Measurements from ENCODE around the gene UBA5.

The UBA5 gene

DNA sequence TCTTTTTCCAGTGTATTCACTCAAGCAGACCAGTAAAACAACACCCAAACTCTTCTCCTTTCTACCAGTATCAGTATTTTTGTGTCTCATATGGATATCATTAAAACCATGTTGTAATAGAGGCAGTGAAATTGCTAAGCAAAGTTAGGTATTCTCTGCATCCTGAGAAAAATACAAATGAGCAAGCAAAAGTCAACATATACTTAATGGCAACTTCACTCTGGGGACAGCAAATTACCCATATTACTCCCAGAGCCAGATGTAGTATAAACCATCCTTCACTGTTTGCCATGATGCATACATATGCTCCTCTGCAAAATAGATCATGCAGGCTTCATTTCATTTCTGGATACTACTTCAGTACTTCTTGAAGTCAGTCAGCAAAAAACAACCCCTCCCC is 22.1 kb downstream of the UBA5 start:
- TF ChIP-seq, protein P1, sequence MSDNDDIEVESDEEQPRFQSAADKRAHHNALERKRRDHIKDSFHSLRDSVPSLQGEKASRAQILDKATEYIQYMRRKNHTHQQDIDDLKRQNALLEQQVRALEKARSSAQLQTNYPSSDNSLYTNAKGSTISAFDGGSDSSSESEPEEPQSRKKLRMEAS (IDR thresholded peaks at IDR 0.05), result no peak
- no peak for TF ChIP-seq NFIC (IDR thresholded peaks at IDR 0.05)
- TF ChIP-seq TEAD4 (IDR thresholded peaks at IDR 0.05), result no peak
- no peak for TF ChIP-seq CREB1 (IDR thresholded peaks at IDR 0.05; ENCODE audit: low read depth)
- TF ChIP-seq, protein P2, sequence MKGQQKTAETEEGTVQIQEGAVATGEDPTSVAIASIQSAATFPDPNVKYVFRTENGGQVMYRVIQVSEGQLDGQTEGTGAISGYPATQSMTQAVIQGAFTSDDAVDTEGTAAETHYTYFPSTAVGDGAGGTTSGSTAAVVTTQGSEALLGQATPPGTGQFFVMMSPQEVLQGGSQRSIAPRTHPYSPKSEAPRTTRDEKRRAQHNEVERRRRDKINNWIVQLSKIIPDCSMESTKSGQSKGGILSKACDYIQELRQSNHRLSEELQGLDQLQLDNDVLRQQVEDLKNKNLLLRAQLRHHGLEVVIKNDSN (IDR thresholded peaks at IDR 0.05), result no peak
- TF ChIP-seq EGR1 (IDR thresholded peaks at IDR 0.05), result no peak
- TF ChIP-seq, protein P3, sequence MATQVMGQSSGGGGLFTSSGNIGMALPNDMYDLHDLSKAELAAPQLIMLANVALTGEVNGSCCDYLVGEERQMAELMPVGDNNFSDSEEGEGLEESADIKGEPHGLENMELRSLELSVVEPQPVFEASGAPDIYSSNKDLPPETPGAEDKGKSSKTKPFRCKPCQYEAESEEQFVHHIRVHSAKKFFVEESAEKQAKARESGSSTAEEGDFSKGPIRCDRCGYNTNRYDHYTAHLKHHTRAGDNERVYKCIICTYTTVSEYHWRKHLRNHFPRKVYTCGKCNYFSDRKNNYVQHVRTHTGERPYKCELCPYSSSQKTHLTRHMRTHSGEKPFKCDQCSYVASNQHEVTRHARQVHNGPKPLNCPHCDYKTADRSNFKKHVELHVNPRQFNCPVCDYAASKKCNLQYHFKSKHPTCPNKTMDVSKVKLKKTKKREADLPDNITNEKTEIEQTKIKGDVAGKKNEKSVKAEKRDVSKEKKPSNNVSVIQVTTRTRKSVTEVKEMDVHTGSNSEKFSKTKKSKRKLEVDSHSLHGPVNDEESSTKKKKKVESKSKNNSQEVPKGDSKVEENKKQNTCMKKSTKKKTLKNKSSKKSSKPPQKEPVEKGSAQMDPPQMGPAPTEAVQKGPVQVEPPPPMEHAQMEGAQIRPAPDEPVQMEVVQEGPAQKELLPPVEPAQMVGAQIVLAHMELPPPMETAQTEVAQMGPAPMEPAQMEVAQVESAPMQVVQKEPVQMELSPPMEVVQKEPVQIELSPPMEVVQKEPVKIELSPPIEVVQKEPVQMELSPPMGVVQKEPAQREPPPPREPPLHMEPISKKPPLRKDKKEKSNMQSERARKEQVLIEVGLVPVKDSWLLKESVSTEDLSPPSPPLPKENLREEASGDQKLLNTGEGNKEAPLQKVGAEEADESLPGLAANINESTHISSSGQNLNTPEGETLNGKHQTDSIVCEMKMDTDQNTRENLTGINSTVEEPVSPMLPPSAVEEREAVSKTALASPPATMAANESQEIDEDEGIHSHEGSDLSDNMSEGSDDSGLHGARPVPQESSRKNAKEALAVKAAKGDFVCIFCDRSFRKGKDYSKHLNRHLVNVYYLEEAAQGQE (IDR thresholded peaks at IDR 0.05; ENCODE audit: low read depth), result no peak
- no peak for TF ChIP-seq RAD21 (IDR thresholded peaks at IDR 0.05; ENCODE audit: low read depth)
- no peak for TF ChIP-seq YY1 (IDR thresholded peaks at IDR 0.05; ENCODE audit: low read depth)
- TF ChIP-seq ZBTB7A (IDR thresholded peaks at IDR 0.05; ENCODE audit: low read depth), result no peak
- TF ChIP-seq FOXM1 (IDR thresholded peaks at IDR 0.05; ENCODE audit: borderline replicate concordance, low read depth), result no peak

DNA sequence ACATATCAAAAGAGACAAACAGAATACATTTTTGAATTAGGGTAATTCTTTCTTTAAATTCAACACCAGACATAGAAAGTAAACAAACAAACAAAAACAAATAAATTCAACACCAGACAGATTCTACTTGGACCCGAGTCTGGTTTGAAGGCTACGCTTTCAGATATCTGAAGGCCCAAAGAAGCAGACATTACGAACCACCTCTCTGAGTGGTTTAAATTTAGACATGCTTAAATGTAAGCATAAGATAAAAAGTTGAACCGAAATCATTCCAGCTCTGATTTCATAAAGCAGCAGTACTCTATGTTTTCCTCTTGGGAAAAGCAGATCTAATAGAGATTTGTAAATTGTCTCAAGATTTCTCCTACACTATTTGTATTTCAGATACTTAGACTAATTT is 29.9 kb downstream of the UBA5 start:
- TF ChIP-seq, protein P3 (IDR thresholded peaks at IDR 0.05; ENCODE audit: low read depth), result no peak
- no peak for TF ChIP-seq FOXM1 (IDR thresholded peaks at IDR 0.05; ENCODE audit: borderline replicate concordance, low read depth)
- TF ChIP-seq, protein P2 (IDR thresholded peaks at IDR 0.05), result no peak
- TF ChIP-seq NFIC (IDR thresholded peaks at IDR 0.05), result no peak
- no peak for TF ChIP-seq EP300 (IDR thresholded peaks at IDR 0.05; ENCODE audit: borderline replicate concordance)
- TF ChIP-seq TEAD4 (IDR thresholded peaks at IDR 0.05), result no peak
- no peak for TF ChIP-seq ZBTB7A (IDR thresholded peaks at IDR 0.05; ENCODE audit: low read depth)
- no peak for TF ChIP-seq EGR1 (IDR thresholded peaks at IDR 0.05)
- TF ChIP-seq CEBPB (IDR thresholded peaks at IDR 0.05), result no peak
- no peak for TF ChIP-seq CREB1 (IDR thresholded peaks at IDR 0.05; ENCODE audit: low read depth)

DNA sequence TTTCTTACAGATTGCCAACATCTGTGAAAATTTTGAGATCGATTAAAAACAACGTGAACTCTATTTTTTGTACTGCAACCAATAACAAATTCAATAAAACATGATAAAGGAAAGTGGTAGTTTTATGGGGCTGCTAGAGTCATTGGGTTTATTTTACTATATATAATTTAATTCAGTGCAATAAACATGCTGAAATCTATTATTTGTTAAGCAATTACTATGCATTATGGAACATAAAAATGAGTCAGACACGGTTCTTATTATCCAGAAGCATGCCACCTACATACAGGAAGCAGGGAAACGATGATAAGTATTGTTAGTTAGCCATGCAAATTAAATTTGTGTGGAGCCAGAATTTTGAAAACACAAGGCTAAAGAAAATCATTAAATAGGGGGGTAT is 34.9 kb downstream of the UBA5 start:
- TF ChIP-seq YY1 (IDR thresholded peaks at IDR 0.05; ENCODE audit: low read depth) (no peak), TAF1 (IDR thresholded peaks at IDR 0.05; ENCODE audit: low read depth) (no peak), NFIC (IDR thresholded peaks at IDR 0.05) (no peak), RAD21 (IDR thresholded peaks at IDR 0.05; ENCODE audit: low read depth) (no peak), EP300 (IDR thresholded peaks at IDR 0.05; ENCODE audit: borderline replicate concordance) (no peak), TCF12 (IDR thresholded peaks at IDR 0.05; ENCODE audit: low read depth) (no peak), ZBTB7A (IDR thresholded peaks at IDR 0.05; ENCODE audit: low read depth) (no peak), FOXM1 (IDR thresholded peaks at IDR 0.05; ENCODE audit: borderline replicate concordance, low read depth) (no peak), EGR1 (IDR thresholded peaks at IDR 0.05) (no peak), CEBPB (IDR thresholded peaks at IDR 0.05) (no peak), CREB1 (IDR thresholded peaks at IDR 0.05; ENCODE audit: low read depth) (no peak), TEAD4 (IDR thresholded peaks at IDR 0.05) (no peak)
- TF ChIP-seq, protein P1 (IDR thresholded peaks at IDR 0.05), result no peak
- TF ChIP-seq, protein P2 (IDR thresholded peaks at IDR 0.05), result no peak
- TF ChIP-seq, protein P3 (IDR thresholded peaks at IDR 0.05; ENCODE audit: low read depth), result no peak

DNA sequence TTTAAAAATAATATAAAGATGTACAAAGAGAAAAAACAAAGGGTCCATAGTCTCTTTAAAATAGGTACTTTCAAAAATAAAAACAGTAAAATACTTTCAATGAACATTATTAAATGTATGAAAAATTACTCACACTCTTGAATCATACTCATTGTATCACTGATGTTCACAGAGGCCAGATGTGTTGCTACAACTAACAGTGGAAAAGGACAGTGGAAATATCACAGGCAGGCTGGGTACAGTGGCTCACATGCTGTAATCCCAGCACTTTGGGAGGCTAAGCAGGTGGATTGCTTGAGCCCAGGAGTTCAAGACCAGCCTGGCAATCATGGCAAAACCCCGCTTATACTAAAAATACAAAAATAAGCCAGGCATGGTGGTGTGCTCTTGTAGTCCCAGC is 35.3 kb downstream of the UBA5 start:
- TF ChIP-seq CREB1 (IDR thresholded peaks at IDR 0.05; ENCODE audit: low read depth), result no peak
- no peak for TF ChIP-seq TAF1 (IDR thresholded peaks at IDR 0.05; ENCODE audit: low read depth)
- TF ChIP-seq, protein P2 (IDR thresholded peaks at IDR 0.05), result no peak
- TF ChIP-seq NFIC (IDR thresholded peaks at IDR 0.05), result no peak
- TF ChIP-seq EGR1 (IDR thresholded peaks at IDR 0.05), result no peak
- no peak for TF ChIP-seq YY1 (IDR thresholded peaks at IDR 0.05; ENCODE audit: low read depth)
